Measurements from ENCODE around the gene GNAQ. TPM values are rescaled to one million over a fixed set of nuclear protein-coding genes. Genes with fewer than 3 reads are reported as not detected.

The GNAQ gene
- polyA plus RNA-seq, 1 donor (not counting 4 experiments of a cell fraction or from before 2014, with no cell fraction given) = 64.3 TPM

GRCh38 chr9:78044886-78045285, 13.3 kb upstream of the GNAQ start:
- dilution Hi-C loops (cut with MboI; ENCODE audit: extremely low pct_ligation_motif_present, low sequenced_read_pairs) = no loop called here

GRCh38 chr9:78044189-78044588, 12.6 kb upstream of the GNAQ start:
- H3K4me2 ChIP-seq (ENCODE audit: control insufficient read depth, extremely low read depth, insufficient read depth, low read depth, low read length) = no peak overlapping the region

More at GRCh38 chr9:78044886-78045285, 13.3 kb upstream of the GNAQ start:
- Histone ChIP-seq H4K20me1 (ENCODE audit: control insufficient read depth, extremely low read depth, insufficient read depth, low read length) (no peaks in the 10 kb centered on the region), H3K79me2 (ENCODE audit: control insufficient read depth, insufficient read depth, low read length) (no peaks in the 10 kb centered on the region), H3K36me3 (ENCODE audit: control insufficient read depth in 2 of 2, extremely low read depth in 1 of 2, insufficient read depth in 2 of 2, low read length in 2 of 2) (no peaks in the 10 kb centered on the region), H3K4me2 (ENCODE audit: control insufficient read depth, extremely low read depth, insufficient read depth, low read depth, low read length) (no peak overlapping the region), H2AFZ (ENCODE audit: control insufficient read depth, low read length) (no peak overlapping the region), H3K27ac (ENCODE audit: control insufficient read depth, insufficient read depth, low read length) (no peak overlapping the region), H3K27me3 (ENCODE audit: control insufficient read depth, extremely low read depth, insufficient read depth, low read length) (no peaks in the 10 kb centered on the region), H3K9me3 (ENCODE audit: control insufficient read depth, low read depth, low read length) (no peaks in the 10 kb centered on the region), H3K4me3 (ENCODE audit: control insufficient read depth in 2 of 3, extremely low read depth in 1 of 3, insufficient read depth in 2 of 3, low read depth in 1 of 3, low read length in 3 of 3) (no peak overlapping the region), H3K9me1 (ENCODE audit: control insufficient read depth, extremely low read depth, insufficient read depth, low read length) (no peaks in the 10 kb centered on the region), H3K9ac (ENCODE audit: control insufficient read depth, extremely low read depth, insufficient read depth, low read length) (no peak overlapping the region), H3K4me1 (ENCODE audit: control insufficient read depth, extremely low read depth, insufficient read depth, low read length) (peaks cover 4% of the 10 kb centered on the region)
- DNase-seq (ENCODE audit: low read depth, low spot score) (no peak), FAIRE-seq (no peak)
- no peak for TF ChIP-seq EZH2 (IDR thresholded peaks at IDR 0.05; ENCODE audit: low read length)
- TF ChIP-seq, protein P1, sequence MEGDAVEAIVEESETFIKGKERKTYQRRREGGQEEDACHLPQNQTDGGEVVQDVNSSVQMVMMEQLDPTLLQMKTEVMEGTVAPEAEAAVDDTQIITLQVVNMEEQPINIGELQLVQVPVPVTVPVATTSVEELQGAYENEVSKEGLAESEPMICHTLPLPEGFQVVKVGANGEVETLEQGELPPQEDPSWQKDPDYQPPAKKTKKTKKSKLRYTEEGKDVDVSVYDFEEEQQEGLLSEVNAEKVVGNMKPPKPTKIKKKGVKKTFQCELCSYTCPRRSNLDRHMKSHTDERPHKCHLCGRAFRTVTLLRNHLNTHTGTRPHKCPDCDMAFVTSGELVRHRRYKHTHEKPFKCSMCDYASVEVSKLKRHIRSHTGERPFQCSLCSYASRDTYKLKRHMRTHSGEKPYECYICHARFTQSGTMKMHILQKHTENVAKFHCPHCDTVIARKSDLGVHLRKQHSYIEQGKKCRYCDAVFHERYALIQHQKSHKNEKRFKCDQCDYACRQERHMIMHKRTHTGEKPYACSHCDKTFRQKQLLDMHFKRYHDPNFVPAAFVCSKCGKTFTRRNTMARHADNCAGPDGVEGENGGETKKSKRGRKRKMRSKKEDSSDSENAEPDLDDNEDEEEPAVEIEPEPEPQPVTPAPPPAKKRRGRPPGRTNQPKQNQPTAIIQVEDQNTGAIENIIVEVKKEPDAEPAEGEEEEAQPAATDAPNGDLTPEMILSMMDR (optimal IDR thresholded peaks at IDR 0.05 in 1 of 3, IDR thresholded peaks at IDR 0.05 in 1 of 3, conservative IDR thresholded peaks at IDR 0.05 in 1 of 3; ENCODE audit: extremely low read depth in 1 of 3, insufficient read depth in 2 of 3, low read length in 3 of 3) = no peak

More at GRCh38 chr9:78044189-78044588, 12.6 kb upstream of the GNAQ start:
- TF ChIP-seq EZH2 (IDR thresholded peaks at IDR 0.05; ENCODE audit: low read length) = no peak
- TF ChIP-seq, protein P1 (optimal IDR thresholded peaks at IDR 0.05 in 1 of 3, IDR thresholded peaks at IDR 0.05 in 1 of 3, conservative IDR thresholded peaks at IDR 0.05 in 1 of 3; ENCODE audit: extremely low read depth in 1 of 3, insufficient read depth in 2 of 3, low read length in 3 of 3) = no peak
- H2AFZ ChIP-seq (ENCODE audit: control insufficient read depth, low read length) = no peak overlapping the region
- no peaks in the 10 kb centered on the region for H3K9me1 ChIP-seq (ENCODE audit: control insufficient read depth, extremely low read depth, insufficient read depth, low read length)
- no peaks in the 10 kb centered on the region for H3K9me3 ChIP-seq (ENCODE audit: control insufficient read depth, low read depth, low read length)
- H3K4me3 ChIP-seq (ENCODE audit: control insufficient read depth in 2 of 3, extremely low read depth in 1 of 3, insufficient read depth in 2 of 3, low read depth in 1 of 3, low read length in 3 of 3) = no peak overlapping the region
- FAIRE-seq = no peak
- no peak for DNase-seq (ENCODE audit: low read depth, low spot score)
- dilution Hi-C loops (cut with MboI; ENCODE audit: extremely low pct_ligation_motif_present, low sequenced_read_pairs) = no loop called here
- H3K4me1 ChIP-seq (ENCODE audit: control insufficient read depth, extremely low read depth, insufficient read depth, low read length) = peaks cover 4% of the 10 kb centered on the region
- no peak overlapping the region for H3K9ac ChIP-seq (ENCODE audit: control insufficient read depth, extremely low read depth, insufficient read depth, low read length)
- no peaks in the 10 kb centered on the region for H4K20me1 ChIP-seq (ENCODE audit: control insufficient read depth, extremely low read depth, insufficient read depth, low read length)
- no peaks in the 10 kb centered on the region for H3K79me2 ChIP-seq (ENCODE audit: control insufficient read depth, insufficient read depth, low read length)
- H3K36me3 ChIP-seq (ENCODE audit: control insufficient read depth in 2 of 2, extremely low read depth in 1 of 2, insufficient read depth in 2 of 2, low read length in 2 of 2) = no peaks in the 10 kb centered on the region
- H3K27me3 ChIP-seq (ENCODE audit: control insufficient read depth, extremely low read depth, insufficient read depth, low read length) = no peaks in the 10 kb centered on the region
- no peak overlapping the region for H3K27ac ChIP-seq (ENCODE audit: control insufficient read depth, insufficient read depth, low read length)

All from keratinocyte (primary cell).